ENCODE data around the gene RPS6KA4. TPM values are rescaled to one million over a fixed set of nuclear protein-coding genes. Genes with fewer than 3 reads are reported as not detected.

The RPS6KA4 gene
- polyA plus RNA-seq, 1 experiment = 33.8 TPM

DNA sequence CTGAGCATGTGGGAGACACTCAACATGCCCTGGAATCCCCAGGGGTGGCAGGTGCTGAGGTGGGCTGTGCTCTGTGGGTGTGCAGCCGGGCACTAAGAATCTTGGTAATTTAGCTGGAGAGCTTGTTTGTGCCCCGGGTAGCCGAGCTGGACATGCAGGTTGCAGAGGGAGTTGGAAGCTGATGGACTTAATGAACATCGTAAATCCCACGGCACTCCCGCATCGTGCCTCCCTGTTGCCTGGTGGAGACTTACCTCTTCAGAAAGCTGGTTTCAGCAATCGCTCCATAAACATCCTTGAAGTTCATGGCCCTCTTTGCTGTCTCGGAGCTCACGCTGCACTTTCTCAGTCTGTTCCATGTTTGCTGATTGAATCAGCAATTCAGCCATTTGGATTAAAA lies 29.9 kb downstream of the RPS6KA4 start:
- Histone ChIP-seq H3K36me3 (ENCODE audit: control insufficient read depth, insufficient read depth, low read length) (no peaks in the 10 kb centered on the region), H3K4me3 (ENCODE audit: low read depth, low read length) (no peak overlapping the region), H3K27me3 (ENCODE audit: control insufficient read depth, insufficient read depth, low read length) (peaks cover 10% of the 10 kb centered on the region)
- TF ChIP-seq, protein P1, sequence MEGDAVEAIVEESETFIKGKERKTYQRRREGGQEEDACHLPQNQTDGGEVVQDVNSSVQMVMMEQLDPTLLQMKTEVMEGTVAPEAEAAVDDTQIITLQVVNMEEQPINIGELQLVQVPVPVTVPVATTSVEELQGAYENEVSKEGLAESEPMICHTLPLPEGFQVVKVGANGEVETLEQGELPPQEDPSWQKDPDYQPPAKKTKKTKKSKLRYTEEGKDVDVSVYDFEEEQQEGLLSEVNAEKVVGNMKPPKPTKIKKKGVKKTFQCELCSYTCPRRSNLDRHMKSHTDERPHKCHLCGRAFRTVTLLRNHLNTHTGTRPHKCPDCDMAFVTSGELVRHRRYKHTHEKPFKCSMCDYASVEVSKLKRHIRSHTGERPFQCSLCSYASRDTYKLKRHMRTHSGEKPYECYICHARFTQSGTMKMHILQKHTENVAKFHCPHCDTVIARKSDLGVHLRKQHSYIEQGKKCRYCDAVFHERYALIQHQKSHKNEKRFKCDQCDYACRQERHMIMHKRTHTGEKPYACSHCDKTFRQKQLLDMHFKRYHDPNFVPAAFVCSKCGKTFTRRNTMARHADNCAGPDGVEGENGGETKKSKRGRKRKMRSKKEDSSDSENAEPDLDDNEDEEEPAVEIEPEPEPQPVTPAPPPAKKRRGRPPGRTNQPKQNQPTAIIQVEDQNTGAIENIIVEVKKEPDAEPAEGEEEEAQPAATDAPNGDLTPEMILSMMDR (IDR thresholded peaks at IDR 0.05; ENCODE audit: insufficient read depth, low read depth, low read length) = no peak
- POLR2A ChIA-PET = no interaction called here
- CTCF ChIA-PET = interaction anchor here (1.6 kb wide), 1 partner anchor 60 kb away, joined by 5 read pairs; no protein-coding TSS in a partner anchor
- no peak for DNase-seq (ENCODE audit: low read depth)

DNA sequence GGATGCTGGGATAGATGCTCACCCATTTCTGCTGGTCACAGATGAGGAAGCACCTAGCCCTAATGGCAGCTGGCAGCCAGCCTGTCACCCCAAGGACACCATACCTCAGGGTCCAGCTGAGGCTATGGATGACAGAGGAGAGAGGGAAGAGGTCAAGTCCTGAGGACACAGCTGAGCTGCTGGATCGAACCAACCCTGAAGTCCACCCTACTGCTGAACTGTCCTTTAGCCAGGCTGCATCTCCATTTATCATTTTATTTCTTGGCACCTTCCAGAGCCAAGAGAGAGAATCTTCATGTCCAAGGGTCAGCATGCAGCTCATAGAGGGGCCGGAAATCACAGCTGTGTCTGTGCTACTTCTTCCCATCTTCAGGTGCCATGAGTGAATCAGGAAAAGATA lies 30.9 kb downstream of the RPS6KA4 start:
- DNase-seq (ENCODE audit: low read depth) = no peak
- TF ChIP-seq, protein P1 (IDR thresholded peaks at IDR 0.05; ENCODE audit: insufficient read depth, low read depth, low read length) = no peak
- H3K36me3 ChIP-seq (ENCODE audit: control insufficient read depth, insufficient read depth, low read length) = no peaks in the 10 kb centered on the region
- peaks cover 10% of the 10 kb centered on the region for H3K27me3 ChIP-seq (ENCODE audit: control insufficient read depth, insufficient read depth, low read length)
- ChIA-PET CTCF (interaction anchor here (2.4 kb wide), 1 partner anchor 59 kb away, joined by 8 read pairs; no protein-coding TSS in a partner anchor), POLR2A (no interaction called here)
- no peak overlapping the region for H3K4me3 ChIP-seq (ENCODE audit: low read depth, low read length)

- DNase-seq (ENCODE audit: low read depth) = no peak
- TF ChIP-seq, protein P1 (IDR thresholded peaks at IDR 0.05; ENCODE audit: insufficient read depth, low read depth, low read length) = no peak
- ChIA-PET POLR2A (no interaction called here), CTCF (interaction anchor here (2.4 kb wide), 1 partner anchor 59 kb away, joined by 8 read pairs; no protein-coding TSS in a partner anchor)
- Histone ChIP-seq H3K36me3 (ENCODE audit: control insufficient read depth, insufficient read depth, low read length) (no peaks in the 10 kb centered on the region), H3K4me3 (ENCODE audit: low read depth, low read length) (no peak overlapping the region), H3K27me3 (ENCODE audit: control insufficient read depth, insufficient read depth, low read length) (peaks cover 11% of the 10 kb centered on the region)
Measured at GRCh38 chr11:64390558-64390957, 31.6 kb downstream of the RPS6KA4 start.

DNA sequence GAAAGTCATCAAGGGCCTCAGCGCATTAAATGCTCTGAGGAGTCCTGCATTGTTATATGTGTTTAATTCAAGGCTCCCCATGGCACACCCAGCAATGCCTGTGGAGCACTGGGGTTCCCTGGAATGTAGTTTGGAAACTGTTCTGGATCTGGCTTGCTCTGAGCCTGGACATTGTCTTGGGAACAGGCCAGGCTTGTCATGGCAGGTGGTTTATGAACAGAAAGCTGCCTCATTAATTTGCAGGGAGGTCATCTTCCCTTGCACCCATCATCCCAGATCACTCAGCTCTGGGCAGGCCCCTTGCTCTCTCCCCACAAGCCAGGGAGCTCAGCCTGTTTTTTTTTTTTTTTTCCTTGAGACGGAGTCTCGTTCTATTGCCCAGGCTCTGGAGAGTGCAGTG lies 32.9 kb downstream of the RPS6KA4 start:
- peaks cover 12% of the 10 kb centered on the region for H3K27me3 ChIP-seq (ENCODE audit: control insufficient read depth, insufficient read depth, low read length)
- no peak for DNase-seq (ENCODE audit: low read depth)
- no peak overlapping the region for H3K4me3 ChIP-seq (ENCODE audit: low read depth, low read length)
- H3K36me3 ChIP-seq (ENCODE audit: control insufficient read depth, insufficient read depth, low read length) = no peaks in the 10 kb centered on the region
- ChIA-PET POLR2A (no interaction called here), CTCF (interaction anchor here (1.4 to 2.4 kb wide), 2 partner anchors 14 to 58 kb away, joined by 8 read pairs; no protein-coding TSS in a partner anchor)
- TF ChIP-seq, protein P1 (IDR thresholded peaks at IDR 0.05; ENCODE audit: insufficient read depth, low read depth, low read length) = no peak

DNA sequence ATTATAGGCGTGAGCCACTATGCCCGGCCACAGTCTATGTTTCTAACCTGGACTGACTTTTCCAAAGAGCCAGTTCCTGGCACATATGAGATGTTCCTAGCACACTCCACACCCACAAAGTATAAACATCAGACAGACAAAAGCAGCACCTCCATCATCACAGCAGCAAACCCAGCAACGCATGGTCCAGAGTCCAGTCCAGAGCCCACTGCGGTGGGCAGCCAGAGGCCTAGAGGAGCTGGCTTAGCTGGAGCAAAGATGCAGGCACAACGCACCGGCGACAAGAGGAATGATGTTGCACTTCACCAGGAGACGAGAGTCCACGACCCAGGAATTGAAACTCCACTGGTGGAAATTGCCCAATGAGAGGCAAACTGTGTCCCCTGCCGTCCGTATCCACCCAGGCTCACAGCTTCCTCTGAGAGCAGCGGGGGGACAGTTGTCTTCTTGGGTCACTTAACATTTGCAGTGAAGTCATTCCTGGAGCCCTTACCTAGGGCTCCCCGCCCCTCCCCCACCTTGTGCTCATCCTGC lies 36.6 kb downstream of the RPS6KA4 start:
- H3K27me3 ChIP-seq (ENCODE audit: control insufficient read depth, insufficient read depth, low read length) = peaks cover 3% of the 10 kb centered on the region; the same call in 1 of the 2 replicates
- no peak for DNase-seq (ENCODE audit: low read depth)
- CTCF ChIA-PET = interaction anchor here (1.4 to 2.2 kb wide), 2 partner anchors 11 to 54 kb away, joined by 6 read pairs; no protein-coding TSS in a partner anchor
- H3K4me3 ChIP-seq (ENCODE audit: low read depth, low read length) = no peak overlapping the region
- no peaks in the 10 kb centered on the region for H3K36me3 ChIP-seq (ENCODE audit: control insufficient read depth, insufficient read depth, low read length)
- TF ChIP-seq, protein P1 (IDR thresholded peaks at IDR 0.05; ENCODE audit: insufficient read depth, low read depth, low read length) = no peak
- POLR2A ChIA-PET = no interaction called here
